HepG2 (cell line): ENCODE measurements around the gene ASTN2. TPM values are rescaled to one million over a fixed set of nuclear protein-coding genes. Genes with fewer than 3 reads are reported as not detected.

Source experiments
- ATAC-seq: fragments of 200-7000 bp; cut with Tn5 transposase; 3 replicates; pipeline ENCODE4 v1.9.1; 2020; ENCODE audit warnings: mild to moderate bottlenecking, moderate library complexity
- BruUV-seq: library from RNA; stranded (reverse); fragments of 400-500 nt; replicated peaks from 2 replicates; lab custom pipeline; 2021; lab: Mats Ljungman, UMichigan
- CTCF ChIA-PET: fragments of 300-600 bp; formaldehyde crosslinking; extraction: SDS; loops from one replicate; lab custom pipeline; 2021; ENCODE audit warnings: low total read pairs, inconsistent platforms, low intra/inter-chr PET ratio; lab: Yijun Ruan, JAX
- POLR2A ChIA-PET: fragments of 350-600 bp; sonication (Branson Sonifier 250); formaldehyde crosslinking; loops from one replicate; lab custom pipeline; 2020; ENCODE audit warnings: antibody characterized with exemption, inconsistent platforms; lab: Yijun Ruan, JAX
- DNase-seq: peaks from one replicate; pipeline ENCODE4 v3.0.0-alpha.2; 2015; ENCODE audit warnings: low spot score
- FAIRE-seq: peaks from 3 replicates; lab custom pipeline; 2011; peaks lifted over from hg19 to GRCh38; lab: Jason Lieb, UNC
- H2AFZ ChIP-seq: one replicate; pipeline ENCODE4 v1.6.1; 2011; ENCODE audit warnings: low read length, inconsistent platforms
- H3K27ac ChIP-seq: fragments of 300-600 bp; 3 replicates; pipeline ENCODE4 v1.8.0; 2011; ENCODE audit warnings: mixed run types, mild to moderate bottlenecking, mixed read lengths, low read length, inconsistent platforms; ENCODE audit not compliant: insufficient read depth; ENCODE audit errors: extremely low read length
- H3K27me3 ChIP-seq, 2 experiments: fragments of 200-600 bp in 1 of 2; 2 replicates in 1 of 2; 3 replicates in 1 of 2; pipeline versions ENCODE4 v1.6.0 to v1.8.0; 2011; ENCODE audit warnings: low read length in 2 of 2, mild to moderate bottlenecking in 2 of 2, moderate library complexity in 2 of 2, inconsistent platforms in 1 of 2; ENCODE audit not compliant: insufficient read depth in 2 of 2, control insufficient read depth in 1 of 2
- H3K36me3 ChIP-seq, 2 experiments: fragments of 200-600 bp in 1 of 2; replicated peaks in 1 of 2; 2 replicates in 1 of 2; 3 replicates in 1 of 2; pipeline versions ENCODE4 v1.5.1 to v1.8.0; 2011; ENCODE audit warnings: low read length in 2 of 2, inconsistent platforms in 1 of 2; ENCODE audit not compliant: insufficient read depth in 2 of 2, control insufficient read depth in 1 of 2
- H3K4me1 ChIP-seq: 2 replicates; pipeline ENCODE4 v1.5.1; 2012; ENCODE audit warnings: low read length, inconsistent platforms; ENCODE audit not compliant: insufficient read depth
- H3K4me2 ChIP-seq: 2 replicates; pipeline ENCODE4 v1.6.0; 2011; ENCODE audit warnings: low read depth, low read length, inconsistent platforms
- H3K4me3 ChIP-seq, 3 experiments: fragments of 200-600 bp in 1 of 3; sonication (generic), shearing (Covaris generic) in 1 of 3; replicated peaks in 1 of 3; 2 replicates each; pipeline ENCODE4 v1.5.1; 2011 to 2016; ENCODE audit warnings: low read length in 3 of 3, inconsistent platforms in 2 of 3, low read depth in 2 of 3, mild to moderate bottlenecking in 2 of 3, control low read depth in 1 of 3, mixed read lengths in 1 of 3; ENCODE audit not compliant: insufficient read depth in 1 of 3
- H3K79me2 ChIP-seq: one replicate; pipeline ENCODE4 v1.6.1; 2011; ENCODE audit warnings: low read length, inconsistent platforms; ENCODE audit not compliant: insufficient read depth
- H3K9ac ChIP-seq: 2 replicates; pipeline ENCODE4 v1.6.0; 2011; ENCODE audit warnings: mild to moderate bottlenecking, low read depth, low read length, inconsistent platforms; ENCODE audit not compliant: insufficient read depth
- H3K9me3 ChIP-seq: 2 replicates; pipeline ENCODE4 v1.5.1; 2012; ENCODE audit warnings: mild to moderate bottlenecking, low read length
- H4K20me1 ChIP-seq: 2 replicates; pipeline ENCODE4 v1.6.0; 2011; ENCODE audit warnings: inconsistent platforms, mild to moderate bottlenecking, low read length, moderate library complexity; ENCODE audit not compliant: insufficient read depth
- BRD4 ChIP-seq: sonication (generic); formaldehyde crosslinking; IDR thresholded peaks from 2 replicates; pipeline ENCODE4 v1.4.0; 2020; ENCODE audit warnings: missing genetic modification reagents
- HES4 ChIP-seq: sonication (generic); formaldehyde crosslinking; IDR thresholded peaks from 2 replicates; pipeline ENCODE4 v1.9.0; 2021; ENCODE audit warnings: mild to moderate bottlenecking, missing genetic modification reagents, borderline replicate concordance
- RFX5 ChIP-seq: IDR thresholded peaks from 2 replicates; pipeline ENCODE4 v1.6.1; 2011; ENCODE audit warnings: low read depth, low read length, improper control_type of control experiment
- SMC3 ChIP-seq: IDR thresholded peaks from 2 replicates; pipeline ENCODE4 v1.6.1; 2011; ENCODE audit warnings: low read length, improper control_type of control experiment
- TAF15 ChIP-seq: fragments of 200-400 bp; formaldehyde crosslinking; IDR thresholded peaks from one replicate; pipeline ENCODE4 v1.6.1; 2018; ENCODE audit warnings: mild to moderate bottlenecking, low read depth, low read length; ENCODE audit not compliant: poor library complexity, severe bottlenecking
- YY1 ChIP-seq: IDR thresholded peaks from 2 replicates; pipeline ENCODE4 v1.6.1; 2011; ENCODE audit warnings: low read length, low read depth, moderate library complexity, mild to moderate bottlenecking; ENCODE audit not compliant: insufficient read depth, insufficient replicate concordance
- ZFAT ChIP-seq: sonication (generic); formaldehyde crosslinking; conservative IDR thresholded peaks from 2 replicates; pipeline ENCODE4 v1.8.1; 2023; ENCODE audit warnings: missing genetic modification reagents, inconsistent platforms
- ZHX2 ChIP-seq, 2 experiments: sonication (generic) in 1 of 2; formaldehyde crosslinking in 1 of 2; IDR thresholded peaks; 2 replicates each; pipeline versions ENCODE4 v1.6.1 to v1.9.0; 2014 to 2022; ENCODE audit warnings: antibody characterized with exemption in 1 of 2, borderline replicate concordance in 1 of 2, inconsistent platforms in 1 of 2, low read depth in 1 of 2, missing genetic modification reagents in 1 of 2
- ZNF224 ChIP-seq: sonication (generic); formaldehyde crosslinking; IDR thresholded peaks from 2 replicates; pipeline ENCODE4 v1.5.0; 2020; ENCODE audit warnings: mild to moderate bottlenecking, missing genetic modification reagents
- ZNF468 ChIP-seq: sonication (generic); formaldehyde crosslinking; IDR thresholded peaks from 2 replicates; pipeline ENCODE4 v1.8.0; 2022; ENCODE audit warnings: mild to moderate bottlenecking, moderate library complexity, missing genetic modification reagents
- ZNF510 ChIP-seq: sonication (generic); formaldehyde crosslinking; IDR thresholded peaks from 2 replicates; pipeline ENCODE4 v1.4.0; 2020; ENCODE audit warnings: low read depth, mild to moderate bottlenecking, missing genetic modification reagents
- WGBS: methylation state at CpG from one replicate; pipeline ENCODE4 v1.1.6; 2017; ENCODE audit warnings: low lambda C conversion rate; 5-methylcytosine and 5-hydroxymethylcytosine counted together
- in situ Hi-C: cut with HindIII; loops from 2 replicates; pipeline ENCODE4 v1.10.0; 2017; ENCODE audit warnings: low pct_unique_long_range_greater_than_20kb; ENCODE audit not compliant: extremely low pct_ligation_motif_present
- intact Hi-C: fragments of 100-400 bp; cut with micrococcal nuclease; formaldehyde crosslinking; loops from one replicate; pipeline ENCODE4 v1.10.0; 2022; ENCODE audit not compliant: unreplicated experiment
- polyA plus RNA-seq, 8 experiments: library from polyadenylated mRNA; depleted of rRNA in 3 of 8; stranded (reverse) in 7 of 8; unstranded in 1 of 8; fragments of >200 nt; fragmentation: Illumina TruSeq in 4 of 8; extraction: Trizol in 4 of 8; gene quantifications; 2 replicates each; pipeline versions ENCODE4 v1.2.1 to v1.2.3, GENCODE V29; 2011 to 2016; ENCODE audit warnings: low read depth in 4 of 8, missing spikeins in 1 of 8, mixed read lengths in 1 of 8; ENCODE audit not compliant: insufficient read depth in 1 of 8
- total RNA-seq, 5 experiments: library from RNA; depleted of rRNA; stranded (reverse); fragments of >200 nt; fragmentation: Illumina TruSeq; extraction: Trizol; gene quantifications; 2 replicates each; pipeline ENCODE4 v1.2.3, GENCODE V29; 2016; ENCODE audit warnings: low read depth in 1 of 5

ASTN2 gene
- total and polyA plus RNA-seq, 2 of the 13 experiments (the other 11 are each of a cell fraction or from before 2014, with no cell fraction given) = 5.2 to 13.5 TPM

DNA sequence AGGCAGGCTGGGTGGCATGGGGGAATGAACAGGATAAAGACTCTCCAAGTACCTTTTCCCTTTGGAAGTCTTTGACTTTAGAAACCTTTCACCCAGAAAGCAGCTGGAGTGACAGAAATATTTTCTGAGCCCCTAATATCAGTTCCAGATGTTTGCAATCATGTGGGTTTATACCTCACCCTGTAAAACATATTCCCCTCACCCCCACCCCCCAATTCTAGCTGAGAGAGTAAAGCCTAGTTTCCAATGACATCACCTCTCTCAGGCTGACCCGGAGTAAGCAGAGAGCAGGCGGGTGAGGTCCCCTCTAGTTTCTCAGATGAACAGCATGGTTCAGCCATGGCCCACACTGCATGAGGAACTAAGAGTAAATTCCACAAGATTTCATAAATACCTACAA, 810.6 kb downstream of the ASTN2 start:
- intact Hi-C loops (no loop called here), in situ Hi-C loops (no loop called here)
- ATAC-seq (no peak), FAIRE-seq (no peak), DNase-seq (no peak)
- no peaks in the 10 kb centered on the region for H3K36me3 ChIP-seq
- H3K4me2 ChIP-seq = no peak overlapping the region
- WGBS = 94% methylated on average over 2 of the region's 2 CpGs
- no peaks in the 10 kb centered on the region for H3K27me3 ChIP-seq
- ChIA-PET CTCF (no interaction called here), POLR2A (no interaction called here)
- no peak overlapping the region for H3K4me3 ChIP-seq
- no peaks in the 10 kb centered on the region for H4K20me1 ChIP-seq
- H2AFZ ChIP-seq = no peak overlapping the region
- TF ChIP-seq RFX5 (no peak), ZNF224 (CRISPR knock-in tag) (no peak), ZFAT (CRISPR knock-in tag) (no peak), HES4 (CRISPR knock-in tag) (no peak)
- no peaks in the 10 kb centered on the region for H3K79me2 ChIP-seq
- H3K9me3 ChIP-seq = no peaks in the 10 kb centered on the region
- no peak overlapping the region for H3K9ac ChIP-seq
- no peaks in the 10 kb centered on the region for H3K4me1 ChIP-seq
- H3K27ac ChIP-seq = no peak overlapping the region
- no TSS peak for BruUV-seq

DNA sequence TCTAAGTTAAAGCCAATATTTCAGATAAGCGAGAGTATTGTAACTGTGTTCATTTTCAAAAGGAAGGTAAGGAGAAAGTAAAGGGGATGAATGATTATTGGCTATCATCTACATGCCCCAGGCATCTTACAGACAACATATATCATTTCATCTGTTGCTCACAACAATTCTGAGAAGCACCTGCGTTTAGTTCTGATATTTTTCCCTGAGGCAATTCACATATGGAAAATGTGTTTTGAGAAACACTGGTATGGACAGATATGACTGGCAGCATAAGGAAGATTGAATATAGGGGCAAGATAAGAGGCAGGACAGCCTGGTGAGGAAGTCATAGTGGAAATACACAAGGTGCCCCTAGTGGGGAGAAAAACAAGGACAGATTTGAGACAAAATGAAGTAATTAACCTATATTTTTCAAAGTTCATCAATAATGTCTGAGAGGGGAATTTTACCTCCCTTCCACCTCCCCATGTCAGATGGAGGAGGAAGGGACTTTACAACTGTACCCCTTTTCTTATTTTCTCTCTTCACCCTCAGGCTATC, 815.4 kb downstream of the ASTN2 start:
- no peaks in the 10 kb centered on the region for H3K79me2 ChIP-seq
- ChIA-PET CTCF (no interaction called here), POLR2A (no interaction called here)
- H3K4me3 ChIP-seq = no peak overlapping the region
- DNase-seq (no peak), FAIRE-seq (no peak), ATAC-seq (no peak)
- no peaks in the 10 kb centered on the region for H4K20me1 ChIP-seq
- 94% methylated on average over 2 of the region's 2 CpGs for WGBS
- H3K36me3 ChIP-seq = no peaks in the 10 kb centered on the region
- H3K27me3 ChIP-seq = no peaks in the 10 kb centered on the region
- no peaks in the 10 kb centered on the region for H3K9me3 ChIP-seq
- no peak overlapping the region for H3K4me2 ChIP-seq
- H3K27ac ChIP-seq = no peak overlapping the region
- H3K9ac ChIP-seq = no peak overlapping the region
- BruUV-seq = no TSS peak
- H2AFZ ChIP-seq = no peak overlapping the region
- in situ Hi-C loops = no loop called here
- intact Hi-C loops = no loop called here
- H3K4me1 ChIP-seq = no peaks in the 10 kb centered on the region
- TF ChIP-seq ZNF468 (no peak), ZHX2 (IDR thresholded peaks at IDR 0.05; ENCODE audit: low read depth) (no peak), ZHX2 (CRISPR knock-in tag; IDR thresholded peaks at IDR 0.05; ENCODE audit: borderline replicate concordance) (no peak), ZNF510 (CRISPR knock-in tag) (no peak), TAF15 (no peak), BRD4 (CRISPR knock-in tag) (no peak), YY1 (no peak), SMC3 (no peak)
